Glomerular endothelial cell (primary cell): ENCODE data around the gene LCOR. TPM values are rescaled to one million over a fixed set of nuclear protein-coding genes. Genes with fewer than 3 reads are reported as not detected.
"Not testable (repeated sequence)": the region's sequence is repeated elsewhere in the genome, so short reads cannot be mapped to it uniquely, and the experiment has no call there.

ENCODE experiments used
- DNase-seq: peaks from one replicate; pipeline ENCODE4 v3.0.0-alpha.2; 2011; ENCODE audit warnings: low read depth, low spot score; ENCODE audit errors: extremely low read depth
- total RNA-seq: library from RNA; depleted of rRNA; stranded (reverse); fragments of >200 nt; gene quantifications from 2 replicates; pipeline ENCODE4 v1.2.3, GENCODE V29; 2015

Gene LCOR
- total RNA-seq, result 15.0 and 30.5 TPM in 2 replicates

- no peak for DNase-seq
Observed at GRCh38 chr10:96831867-96832720, at the start of gene LCOR. Gene LCOR, plus strand, starts transcription at chr10:96832298. Its CDS starts 116,760 bp downstream, at chr10:96949058.

- DNase-seq, result no peak
Observed at GRCh38 chr10:96784253-96784652, 47.8 kb upstream of the LCOR start.

- DNase-seq, result no peak
Observed at GRCh38 chr10:96789571-96790108, 42.5 kb upstream of the LCOR start.

GRCh38 chr10:96791902-96792301 is 40.2 kb upstream of the LCOR start:
- no peak for DNase-seq

- DNase-seq, result no peak
Observed at GRCh38 chr10:96794836-96795733, 37.0 kb upstream of the LCOR start.

GRCh38 chr10:96797485-96797884 is 34.6 kb upstream of the LCOR start:
- DNase-seq, result no peak

- DNase-seq, result no peak
Observed at GRCh38 chr10:96803288-96803664, 28.8 kb upstream of the LCOR start.

GRCh38 chr10:96814264-96814663 is 17.8 kb upstream of the LCOR start:
- DNase-seq, result no peak

GRCh38 chr10:96818971-96819370 is 13.1 kb upstream of the LCOR start:
- not testable (repeated sequence) for DNase-seq

GRCh38 chr10:96820765-96821164 is 11.3 kb upstream of the LCOR start:
- DNase-seq, result no peak

- DNase-seq, result no peak
Observed at GRCh38 chr10:96826438-96826837, 5.7 kb upstream of the LCOR start.

GRCh38 chr10:96828609-96829008 is 3.5 kb upstream of the LCOR start:
- DNase-seq, result no peak

- no peak for DNase-seq
Observed at GRCh38 chr10:96829029-96829773, 2.9 kb upstream of the LCOR start.

- peak; percentile 34 for DNase-seq
Observed at GRCh38 chr10:96830511-96831199, 1.4 kb upstream of the LCOR start.

- DNase-seq, result no peak
Observed at GRCh38 chr10:96831200-96831866, 765 bp upstream of the LCOR start.

- DNase-seq, result no peak
Observed at GRCh38 chr10:96832721-96833219, 672 bp downstream of the LCOR start.

GRCh38 chr10:96833220-96834001 is 1.3 kb downstream of the LCOR start:
- DNase-seq, result no peak

GRCh38 chr10:96834120-96834519 is 2.0 kb downstream of the LCOR start:
- no peak for DNase-seq

GRCh38 chr10:96835899-96836298 is 3.8 kb downstream of the LCOR start:
- DNase-seq, result no peak
